CD4-positive, alpha-beta T cell (primary cell): ENCODE results near the gene RTN4RL2. TPM values are rescaled to one million over a fixed set of nuclear protein-coding genes. Genes with fewer than 3 reads are reported as not detected.
"Not testable (repeated sequence)": the region's sequence is repeated elsewhere in the genome, so short reads cannot be mapped to it uniquely, and the experiment has no call there.

Experiments used
- ATAC-seq: fragments of 200-7000 bp; cut with Tn5 transposase; one replicate; pipeline ENCODE4 v1.10.0; 2022; ENCODE audit warnings: mild to moderate bottlenecking; ENCODE audit not compliant: poor library complexity
- CTCF ChIA-PET: fragments of 350-600 bp; sonication (Branson Sonifier 250); formaldehyde crosslinking; loops from one replicate; lab custom pipeline; 2021; ENCODE audit warnings: antibody characterized with exemption, inconsistent platforms; lab: Charles Lee
- POLR2A ChIA-PET: fragments of 350-600 bp; sonication (Branson Sonifier 250); formaldehyde crosslinking; loops from one replicate; lab custom pipeline; 2021; ENCODE audit warnings: antibody characterized with exemption, inconsistent platforms; lab: Charles Lee
- DNase-seq, 14 experiments: peaks; one replicate each; pipeline ENCODE4 v3.0.0-alpha.2; 2013 to 2020; ENCODE audit warnings: mixed read lengths in 2 of 14
- H3K27ac ChIP-seq, 2 donors: one replicate each; pipeline versions ENCODE4 v1.5.1 to v1.7.0; 2013; ENCODE audit warnings: low read length in 2 of 2, low read depth in 1 of 2, mild to moderate bottlenecking in 1 of 2
- H3K27me3 ChIP-seq, 2 experiments: 1 replicate in 1 of 2; 2 replicates in 1 of 2; pipeline versions ENCODE4 v1.6.1 to v1.7.0; 2013; ENCODE audit warnings: low read length in 2 of 2, control low read depth in 1 of 2, mild to moderate bottlenecking in 1 of 2, moderate library complexity in 1 of 2; ENCODE audit not compliant: insufficient read depth in 2 of 2, control insufficient read depth in 1 of 2
- H3K36me3 ChIP-seq: one replicate; pipeline ENCODE4 v1.6.1; 2013; ENCODE audit warnings: low read length, control low read depth; ENCODE audit not compliant: insufficient read depth
- H3K4me1 ChIP-seq: one replicate; pipeline ENCODE4 v1.6.1; 2013; ENCODE audit warnings: low read length, control low read depth; ENCODE audit not compliant: insufficient read depth
- H3K4me3 ChIP-seq: one replicate; pipeline ENCODE4 v1.5.1; 2013; ENCODE audit warnings: mild to moderate bottlenecking, low read length, moderate library complexity
- H3K9me3 ChIP-seq, 2 experiments: 1 replicate in 1 of 2; 2 replicates in 1 of 2; pipeline versions ENCODE4 v1.6.1 to v1.7.0; 2013; ENCODE audit warnings: low read length in 2 of 2, mild to moderate bottlenecking in 2 of 2, control low read depth in 1 of 2, moderate library complexity in 1 of 2; ENCODE audit not compliant: control insufficient read depth in 1 of 2, insufficient read depth in 1 of 2
- H3K27ac Mint-ChIP-seq: one replicate; pipeline ENCODE4 v1.8.0; 2020; ENCODE audit warnings: mixed read lengths
- H3K27me3 Mint-ChIP-seq: one replicate; pipeline ENCODE4 v1.8.0; 2021; ENCODE audit warnings: mixed read lengths
- H3K36me3 Mint-ChIP-seq: one replicate; pipeline ENCODE4 v1.8.0; 2021; ENCODE audit warnings: low read depth, mixed read lengths
- H3K4me1 Mint-ChIP-seq: one replicate; pipeline ENCODE4 v1.8.0; 2021; ENCODE audit warnings: low read depth, mixed read lengths
- H3K4me3 Mint-ChIP-seq: one replicate; pipeline ENCODE4 v1.8.0; 2020; ENCODE audit warnings: mild to moderate bottlenecking, mixed read lengths
- H3K9me3 Mint-ChIP-seq: one replicate; pipeline ENCODE4 v1.8.0; 2020; ENCODE audit warnings: mixed read lengths
- CTCF ChIP-seq: fragments of 200-600 bp; IDR thresholded peaks from one replicate; pipeline ENCODE4 v1.8.0; 2022; ENCODE audit warnings: antibody characterized with exemption, mild to moderate bottlenecking
- intact Hi-C, 2 experiments: fragments of 100-400 bp; cut with DNase I in 1 of 2; cut with micrococcal nuclease in 1 of 2; formaldehyde crosslinking; loops; one replicate each; pipeline versions ENCODE4 v1.15.1 to v1.9.0; 2023 to 2025; cut with DNase I, micrococcal nuclease
- total RNA-seq, 174 experiments: library from RNA in 2 of 174; stranded (reverse) in 2 of 174; gene quantifications; one replicate each; pipeline ENCODE4 v1.2.3 and lab custom pipeline; 2021 to 2026

Gene RTN4RL2
- total RNA-seq, 2 experiments from 2014 or later, result 0.17 to 0.19 TPM

DNA sequence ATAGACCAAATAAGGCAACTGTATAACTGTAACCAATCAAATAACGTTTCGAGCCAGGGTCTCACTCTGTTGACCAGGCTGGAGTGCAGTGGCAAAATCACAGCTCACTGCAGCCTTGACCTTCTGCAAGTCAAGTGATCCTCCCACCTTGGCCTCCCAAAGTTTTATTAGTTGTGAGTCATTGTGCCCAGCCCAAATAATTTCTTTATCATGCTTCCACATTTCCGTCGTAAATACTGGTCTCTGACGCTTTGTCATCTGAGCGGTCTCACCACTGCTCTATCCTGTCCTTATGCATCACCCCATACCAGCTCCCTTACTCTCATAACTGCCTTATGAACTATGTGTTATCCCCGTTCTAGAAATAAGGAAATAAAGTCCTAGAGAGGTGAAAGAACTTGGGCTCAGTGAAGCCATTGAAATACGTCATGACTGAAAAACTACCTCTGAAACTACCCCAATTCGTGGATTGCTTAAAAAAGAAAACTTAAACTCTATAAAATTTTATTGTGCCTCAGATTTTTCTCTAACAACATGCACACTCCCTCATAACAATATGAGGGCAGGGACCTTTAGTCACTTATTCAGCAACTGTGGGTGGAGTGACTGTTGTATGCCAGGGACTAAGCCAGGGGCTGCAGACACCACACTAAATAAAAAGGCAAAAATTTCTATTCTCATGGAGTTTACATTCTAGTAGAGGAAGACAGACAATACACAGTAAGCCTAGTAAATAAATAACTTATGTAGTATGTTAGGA lies 15.8 kb upstream of the RTN4RL2 start:
- no peak for DNase-seq
- CTCF ChIA-PET, result no interaction called here
- H3K27ac Mint-ChIP-seq, result no peak overlapping the region

DNA sequence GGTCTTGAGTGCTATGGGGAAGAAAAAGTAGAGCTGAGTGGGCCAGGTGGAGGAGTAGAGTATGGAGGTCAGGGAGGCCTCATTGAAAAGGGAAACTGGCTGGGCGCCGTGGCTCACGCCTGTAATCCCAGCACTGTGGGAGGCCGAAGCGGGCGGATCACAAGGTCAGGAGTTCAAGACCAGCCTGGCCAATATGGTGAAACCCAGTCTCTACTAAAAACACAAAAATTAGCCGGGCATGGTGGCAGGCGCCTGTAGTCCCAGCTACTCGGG lies 15.3 kb upstream of the RTN4RL2 start:
- H3K4me1 Mint-ChIP-seq, CTCF ChIA-PET, H3K9me3 Mint-ChIP-seq, H3K27ac ChIP-seq, H3K4me3 ChIP-seq, DNase-seq, H3K27ac Mint-ChIP-seq, H3K36me3 Mint-ChIP-seq, H3K4me1 ChIP-seq, H3K27me3 ChIP-seq, H3K4me3 Mint-ChIP-seq, H3K36me3 ChIP-seq, ATAC-seq, H3K9me3 ChIP-seq, intact Hi-C loops, POLR2A ChIA-PET: not testable (repeated sequence)
- H3K27me3 Mint-ChIP-seq, result peaks cover 26% of the 10 kb centered on the region

More for the DNA sequence above, 15.8 kb upstream of the RTN4RL2 start:
- POLR2A ChIA-PET, result no interaction called here
- H3K4me3 ChIP-seq, result no peak overlapping the region
- H3K36me3 Mint-ChIP-seq, result no peaks in the 10 kb centered on the region
- H3K9me3 Mint-ChIP-seq, result no peaks in the 10 kb centered on the region
- ATAC-seq, result no peak
- H3K9me3 ChIP-seq, result no peaks in the 10 kb centered on the region
- no peaks in the 10 kb centered on the region for H3K4me1 Mint-ChIP-seq
- no peak overlapping the region for H3K4me3 Mint-ChIP-seq
- no peaks in the 10 kb centered on the region for H3K27me3 ChIP-seq
- TF ChIP-seq CTCF, result no peak
- no peaks in the 10 kb centered on the region for H3K36me3 ChIP-seq
- H3K27ac ChIP-seq, result no peak overlapping the region
- H3K27me3 Mint-ChIP-seq, result peaks cover 20% of the 10 kb centered on the region
- H3K4me1 ChIP-seq, result no peaks in the 10 kb centered on the region
- intact Hi-C loops, result no loop called here

DNA sequence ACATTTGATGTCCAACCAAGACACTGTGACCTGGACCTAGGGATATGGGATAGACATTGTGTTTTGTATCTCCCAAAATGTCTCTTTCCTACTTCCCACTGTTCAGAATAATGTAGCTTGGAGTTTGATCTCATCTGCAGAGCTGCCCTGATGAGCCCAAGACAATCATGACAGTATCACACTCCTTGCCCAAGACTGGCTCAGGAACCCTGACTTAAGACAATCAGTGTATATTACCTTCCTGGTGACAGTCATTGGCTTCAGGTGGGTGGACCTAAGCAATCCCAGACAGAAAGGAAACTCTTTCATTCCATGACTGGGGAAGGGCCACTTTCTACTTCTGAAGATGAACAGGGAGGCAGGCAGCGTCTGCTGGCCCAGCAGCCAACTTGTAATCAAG lies 14.3 kb upstream of the RTN4RL2 start:
- H3K4me3 Mint-ChIP-seq, result no peak overlapping the region
- Histone ChIP-seq H3K4me1 (no peaks in the 10 kb centered on the region), H3K9me3 (no peaks in the 10 kb centered on the region), H3K4me3 (no peak overlapping the region), H3K27me3 (no peaks in the 10 kb centered on the region), H3K27ac (no peak overlapping the region), H3K36me3 (no peaks in the 10 kb centered on the region)
- ATAC-seq, result no peak
- no peak for DNase-seq
- intact Hi-C loops, result no loop called here
- H3K27ac Mint-ChIP-seq, result no peak overlapping the region
- no peaks in the 10 kb centered on the region for H3K36me3 Mint-ChIP-seq
- peaks cover 28% of the 10 kb centered on the region for H3K27me3 Mint-ChIP-seq
- H3K4me1 Mint-ChIP-seq, result no peaks in the 10 kb centered on the region
- no peak for TF ChIP-seq CTCF
- POLR2A ChIA-PET, result no interaction called here
- CTCF ChIA-PET, result no interaction called here
- no peaks in the 10 kb centered on the region for H3K9me3 Mint-ChIP-seq
